Measurements from ENCODE around the gene TNFRSF8.

TNFRSF8 gene

DNA sequence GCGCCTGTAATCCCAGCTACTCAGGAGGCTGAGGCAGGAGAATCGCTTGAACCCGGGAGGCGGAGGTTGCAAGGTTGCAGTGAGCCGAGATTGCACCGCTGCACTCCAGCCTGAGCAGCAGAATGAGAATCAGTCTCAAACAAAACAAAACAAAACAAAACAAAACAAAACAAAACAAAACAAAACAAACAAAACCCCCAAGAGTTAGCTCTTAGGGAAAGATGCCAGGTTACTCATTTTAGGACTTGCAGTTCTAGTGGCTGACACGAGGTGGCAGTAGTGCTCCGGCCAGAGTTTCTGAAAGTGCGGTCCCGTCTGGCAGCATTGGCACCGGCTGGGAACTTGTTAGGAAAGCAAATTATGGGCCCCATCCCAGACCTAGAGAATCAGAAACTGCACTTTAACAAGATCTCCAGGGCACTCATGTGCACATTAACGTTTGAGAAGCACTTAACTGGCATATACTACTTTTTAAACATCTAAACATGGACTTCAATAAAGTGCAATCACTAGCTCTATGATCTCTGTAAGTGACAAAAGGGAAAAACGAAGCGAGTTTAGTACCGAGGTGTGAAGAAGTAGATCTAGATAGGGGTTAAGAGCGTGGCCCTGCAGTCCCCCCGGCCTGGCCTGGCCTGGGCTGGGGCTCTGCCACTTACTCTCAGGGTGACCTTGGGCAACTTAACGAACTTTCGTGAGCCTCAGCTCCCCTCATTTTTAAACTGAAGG, 61.8 kb downstream of the TNFRSF8 start:
- no peak overlapping the region for H3K4me3 ChIP-seq (ENCODE audit: control insufficient read depth, low read depth, low read length)
- peak; percentile 72 for DNase-seq (ENCODE audit: low read depth)
- TF ChIP-seq, protein P1, sequence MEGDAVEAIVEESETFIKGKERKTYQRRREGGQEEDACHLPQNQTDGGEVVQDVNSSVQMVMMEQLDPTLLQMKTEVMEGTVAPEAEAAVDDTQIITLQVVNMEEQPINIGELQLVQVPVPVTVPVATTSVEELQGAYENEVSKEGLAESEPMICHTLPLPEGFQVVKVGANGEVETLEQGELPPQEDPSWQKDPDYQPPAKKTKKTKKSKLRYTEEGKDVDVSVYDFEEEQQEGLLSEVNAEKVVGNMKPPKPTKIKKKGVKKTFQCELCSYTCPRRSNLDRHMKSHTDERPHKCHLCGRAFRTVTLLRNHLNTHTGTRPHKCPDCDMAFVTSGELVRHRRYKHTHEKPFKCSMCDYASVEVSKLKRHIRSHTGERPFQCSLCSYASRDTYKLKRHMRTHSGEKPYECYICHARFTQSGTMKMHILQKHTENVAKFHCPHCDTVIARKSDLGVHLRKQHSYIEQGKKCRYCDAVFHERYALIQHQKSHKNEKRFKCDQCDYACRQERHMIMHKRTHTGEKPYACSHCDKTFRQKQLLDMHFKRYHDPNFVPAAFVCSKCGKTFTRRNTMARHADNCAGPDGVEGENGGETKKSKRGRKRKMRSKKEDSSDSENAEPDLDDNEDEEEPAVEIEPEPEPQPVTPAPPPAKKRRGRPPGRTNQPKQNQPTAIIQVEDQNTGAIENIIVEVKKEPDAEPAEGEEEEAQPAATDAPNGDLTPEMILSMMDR (conservative IDR thresholded peaks at IDR 0.05; ENCODE audit: control insufficient read depth, insufficient read depth, low read depth, low read length), result peak; percentile 99

DNA sequence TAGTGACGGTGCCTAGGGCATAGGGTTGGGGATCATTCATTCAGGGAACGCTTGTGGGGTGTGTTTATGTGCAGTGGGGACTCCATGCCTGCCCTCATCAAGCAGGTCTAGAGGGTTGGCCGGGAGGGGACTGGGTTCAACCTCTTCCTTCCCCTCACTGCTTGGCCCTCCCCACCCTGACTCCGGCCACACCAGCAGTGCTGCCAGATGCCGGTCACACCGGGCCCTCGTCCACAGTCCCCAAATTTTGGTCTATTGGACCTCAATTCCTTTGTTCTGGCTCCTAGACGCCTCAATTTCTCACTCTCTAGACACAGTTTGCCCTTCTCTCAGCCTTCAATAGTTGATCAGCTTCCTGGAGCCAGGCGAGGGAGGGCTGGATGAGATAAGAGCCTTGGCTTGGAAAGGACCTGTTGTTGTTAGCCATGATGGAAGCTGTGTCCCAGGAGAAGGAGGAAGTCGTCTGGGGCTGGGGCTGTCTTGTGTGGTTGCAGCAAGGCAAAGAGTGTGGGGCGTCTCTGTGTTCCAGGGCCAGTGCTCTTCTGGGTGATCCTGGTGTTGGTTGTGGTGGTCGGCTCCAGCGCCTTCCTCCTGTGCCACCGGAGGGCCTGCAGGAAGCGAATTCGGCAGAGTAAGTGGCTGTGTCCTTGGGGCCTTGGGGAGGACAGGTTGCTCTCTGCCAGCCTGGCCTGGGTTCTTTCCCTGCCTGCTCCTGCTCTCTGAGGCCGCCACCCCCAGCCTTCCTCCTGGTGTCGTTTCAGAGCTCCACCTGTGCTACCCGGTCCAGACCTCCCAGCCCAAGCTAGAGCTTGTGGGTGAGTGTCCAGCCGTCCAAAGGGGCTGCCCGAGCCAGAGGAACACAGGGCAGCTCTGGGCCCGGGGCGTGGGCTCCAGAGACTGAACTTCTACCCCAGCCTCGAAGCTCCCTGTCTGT, 62.6 kb downstream of the TNFRSF8 start:
- TF ChIP-seq, protein P1 (conservative IDR thresholded peaks at IDR 0.05; ENCODE audit: control insufficient read depth, insufficient read depth, low read depth, low read length), result no peak
- H3K4me3 ChIP-seq (ENCODE audit: control insufficient read depth, low read depth, low read length), result no peak overlapping the region

GRCh38 chr1:12126781-12127180, 63.7 kb downstream of the TNFRSF8 start:
- DNase-seq (ENCODE audit: low read depth), result no peak
- no peak overlapping the region for H3K4me3 ChIP-seq (ENCODE audit: control insufficient read depth, low read depth, low read length)
- TF ChIP-seq, protein P1 (conservative IDR thresholded peaks at IDR 0.05; ENCODE audit: control insufficient read depth, insufficient read depth, low read depth, low read length), result no peak

More for the DNA sequence above, 62.6 kb downstream of the TNFRSF8 start:
- DNase-seq (ENCODE audit: low read depth), result no peak

- TF ChIP-seq, protein P1 (conservative IDR thresholded peaks at IDR 0.05; ENCODE audit: control insufficient read depth, insufficient read depth, low read depth, low read length), result no peak
- H3K4me3 ChIP-seq (ENCODE audit: control insufficient read depth, low read depth, low read length), result no peak overlapping the region
- no peak for DNase-seq (ENCODE audit: low read depth)
Observed at GRCh38 chr1:12127206-12127810, 64.2 kb downstream of the TNFRSF8 start.

DNA sequence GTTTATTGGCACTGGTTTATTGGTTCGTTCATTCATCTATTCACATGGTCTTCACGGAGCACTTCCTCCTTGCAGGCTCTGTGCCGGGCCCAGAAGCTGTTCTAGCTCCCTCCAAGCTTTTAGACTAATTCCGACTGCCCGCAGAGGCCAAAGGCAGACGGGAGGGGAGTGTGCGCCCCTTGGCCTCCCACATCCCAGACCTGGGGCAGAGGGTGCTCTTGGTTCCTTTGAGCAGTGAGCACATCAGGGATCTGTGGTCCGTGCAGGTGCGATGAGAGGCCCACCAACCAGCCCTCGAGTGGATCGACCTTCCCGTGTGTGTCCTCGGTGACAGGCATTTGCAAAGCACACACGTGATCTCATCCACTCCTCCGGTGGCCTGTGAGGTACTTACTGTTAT, 65.0 kb downstream of the TNFRSF8 start:
- TF ChIP-seq, protein P1 (conservative IDR thresholded peaks at IDR 0.05; ENCODE audit: control insufficient read depth, insufficient read depth, low read depth, low read length), result no peak
- DNase-seq (ENCODE audit: low read depth), result no peak
- H3K4me3 ChIP-seq (ENCODE audit: control insufficient read depth, low read depth, low read length), result no peak overlapping the region

DNA sequence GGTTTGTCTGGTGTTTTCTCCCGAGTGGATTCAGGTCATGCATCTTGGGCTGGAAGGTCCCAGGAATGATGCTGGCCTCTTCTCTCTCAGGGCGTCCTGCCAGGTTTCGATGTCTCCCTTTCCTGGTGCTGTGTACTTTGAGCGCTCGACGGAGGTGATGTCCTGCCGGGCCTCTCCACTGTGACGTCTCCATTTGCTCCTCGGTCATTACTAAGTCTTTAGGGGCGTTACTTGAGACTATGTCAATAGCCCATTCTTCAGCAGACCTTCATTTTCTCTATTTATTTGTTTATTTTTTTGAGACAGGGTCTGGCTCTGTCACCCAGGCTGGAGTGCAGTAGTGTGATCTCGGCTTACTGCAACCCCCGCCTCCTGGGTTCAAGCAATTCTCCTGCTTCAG, 66.5 kb downstream of the TNFRSF8 start:
- TF ChIP-seq, protein P1 (conservative IDR thresholded peaks at IDR 0.05; ENCODE audit: control insufficient read depth, insufficient read depth, low read depth, low read length), result no peak
- DNase-seq (ENCODE audit: low read depth), result no peak
- no peak overlapping the region for H3K4me3 ChIP-seq (ENCODE audit: control insufficient read depth, low read depth, low read length)
